ENCODE results near the gene QSER1.
"Not testable (repeated sequence)": the region's sequence is repeated elsewhere in the genome, so short reads cannot be mapped to it uniquely, and the experiment has no call there.

Gene QSER1

DNA sequence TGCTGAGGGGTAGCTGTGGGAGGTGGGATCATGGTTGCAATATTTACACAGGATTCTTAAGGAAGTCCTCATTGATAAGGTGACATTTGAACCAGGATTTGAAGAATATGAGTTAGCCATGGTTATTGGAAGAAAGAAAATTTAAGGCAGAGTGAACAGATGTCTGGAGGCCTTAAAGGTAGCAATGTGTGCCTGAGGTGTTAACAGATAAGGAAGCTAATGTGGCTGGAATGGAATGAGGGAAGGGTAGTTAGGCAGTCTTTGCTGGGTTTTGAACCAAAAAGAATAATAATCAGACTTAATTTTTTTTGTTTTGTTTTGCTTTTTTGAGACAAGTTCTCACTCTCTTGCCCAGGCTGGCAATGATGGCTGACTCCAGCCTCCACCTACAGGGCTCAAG, 113.4 kb downstream of the QSER1 start:
- no peak for DNase-seq

GRCh38 chr11:33013755-33014154, 121.1 kb downstream of the QSER1 start:
- no peak for DNase-seq

DNA sequence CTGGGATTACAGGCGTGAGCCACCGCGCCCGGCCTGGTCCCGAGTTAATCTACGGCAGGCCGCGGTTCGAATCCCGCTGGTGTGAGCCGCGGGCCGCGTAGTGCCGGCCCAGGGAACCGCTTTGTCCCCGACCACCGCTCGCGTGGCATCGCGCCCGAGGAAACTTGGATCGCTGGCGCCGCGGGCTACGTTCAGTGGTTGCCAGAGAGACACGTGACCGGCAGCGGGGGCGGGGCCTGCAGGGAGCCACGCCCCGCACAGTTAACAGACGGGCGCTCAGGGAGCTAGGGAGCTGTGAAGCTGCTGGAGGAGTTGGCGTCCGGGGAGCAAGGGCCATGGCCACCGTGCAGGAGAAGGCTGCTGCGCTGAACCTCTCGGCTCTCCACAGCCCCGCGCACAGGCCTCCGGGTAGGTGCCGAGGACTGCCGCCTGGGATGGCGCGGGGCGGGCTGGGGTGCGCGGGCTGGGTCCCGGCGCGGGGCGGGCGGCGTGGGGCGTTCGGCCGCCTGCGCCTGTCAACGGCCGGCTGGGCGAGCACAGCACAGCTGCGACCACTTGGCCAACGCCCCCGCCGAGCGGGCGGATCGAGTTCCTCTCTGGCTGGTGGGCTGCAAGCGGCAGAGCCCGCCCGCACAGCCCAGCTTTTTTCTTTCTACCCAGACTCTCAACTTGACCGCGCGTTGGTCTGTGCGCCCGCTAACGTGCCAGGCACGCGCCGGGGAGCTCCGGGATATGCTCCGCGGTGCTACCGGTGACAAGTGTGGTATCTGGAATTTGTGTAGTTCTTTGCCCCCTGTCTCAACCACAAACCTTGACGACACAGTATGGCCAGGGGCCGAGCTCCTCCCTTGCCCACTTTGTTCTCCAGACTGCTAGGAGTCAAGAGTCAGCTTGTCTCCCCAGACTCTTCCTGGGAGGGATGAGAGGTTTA, 123.3 kb downstream of the QSER1 start, which contains the start of gene DEPDC7:
Gene DEPDC7, plus strand, starts transcription at position 258 of the 931 bp plus-strand sequence. Its CDS starts 78 bp downstream, at position 336.
- DNase-seq = peak; percentile 72

DNA sequence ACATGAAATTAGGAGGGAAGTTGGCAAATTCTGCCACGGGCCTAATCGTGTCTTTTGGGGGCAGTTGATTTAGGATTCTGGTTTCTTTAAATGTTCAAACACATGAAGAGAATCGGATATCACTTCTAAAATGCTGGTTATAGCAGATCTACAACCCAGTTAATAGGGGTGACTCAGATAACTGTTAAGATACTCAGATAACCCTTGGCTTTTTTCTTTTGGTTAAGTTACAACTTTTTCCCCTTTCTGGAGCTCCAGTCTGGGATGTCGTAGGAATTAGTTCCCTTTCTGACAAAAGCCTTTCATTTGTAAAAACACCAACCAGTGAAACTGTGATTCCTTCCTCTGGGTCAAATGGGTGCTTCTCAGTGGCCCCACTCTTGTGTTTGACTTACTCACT, 124.0 kb downstream of the QSER1 start:
- no peak for DNase-seq

GRCh38 chr11:33017478-33017877, 124.9 kb downstream of the QSER1 start:
- no peak for DNase-seq

GRCh38 chr11:33017965-33018364, 125.4 kb downstream of the QSER1 start:
- no peak for DNase-seq

DNA sequence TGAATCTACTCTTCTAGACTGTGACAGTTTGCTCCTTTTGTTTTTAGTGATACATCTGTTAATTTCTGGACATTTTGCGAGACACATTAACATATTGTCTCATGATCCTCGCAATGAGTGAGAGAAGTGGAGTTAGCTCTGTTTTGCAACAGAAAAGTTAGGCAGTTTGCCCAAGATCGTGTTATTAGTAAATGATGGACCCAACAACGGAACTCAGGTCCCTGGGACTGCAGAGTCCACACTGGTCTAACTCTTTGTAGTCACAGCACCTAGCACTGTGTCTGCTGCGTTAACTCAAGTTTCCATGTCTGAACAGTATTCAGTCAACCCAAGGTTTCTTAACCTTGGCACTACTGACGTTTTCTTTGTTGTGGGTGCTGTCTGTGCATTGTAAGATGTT, 126.2 kb downstream of the QSER1 start:
- DNase-seq = no peak

- DNase-seq = no peak
Measured at GRCh38 chr11:33021501-33021900, 128.9 kb downstream of the QSER1 start.

GRCh38 chr11:33021937-33022336, 129.3 kb downstream of the QSER1 start:
- DNase-seq = no peak

GRCh38 chr11:33025339-33025722, 132.7 kb downstream of the QSER1 start:
- DNase-seq = no peak

- no peak for DNase-seq
Measured at GRCh38 chr11:33027233-33027632, 134.6 kb downstream of the QSER1 start.

GRCh38 chr11:33027846-33028536, 135.4 kb downstream of the QSER1 start:
- no peak for DNase-seq

GRCh38 chr11:33028537-33028914, 135.9 kb downstream of the QSER1 start:
- DNase-seq = no peak

DNA sequence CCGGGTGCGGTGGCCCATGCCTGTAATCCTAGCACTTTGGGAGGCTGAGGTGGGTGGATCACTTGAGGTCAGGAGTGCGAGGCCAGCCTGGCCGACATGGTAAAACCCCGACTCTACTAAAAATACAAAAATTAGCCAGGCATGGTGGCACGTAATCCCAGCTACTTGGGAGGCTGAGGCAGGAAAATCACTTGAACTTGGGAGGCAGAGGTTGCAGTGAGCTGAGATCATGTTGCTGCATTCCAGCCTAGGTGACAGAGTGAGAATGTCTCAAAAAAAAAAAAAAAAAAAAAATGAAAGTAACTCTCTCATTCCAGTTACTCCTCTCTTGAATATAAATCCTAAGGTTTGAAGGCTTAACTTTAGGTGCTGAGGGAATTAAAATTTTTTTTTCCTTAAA, 136.6 kb downstream of the QSER1 start:
- not testable (repeated sequence) for DNase-seq
